H1 (cell line): ENCODE measurements around the gene ABHD15. TPM values are rescaled to one million over a fixed set of nuclear protein-coding genes. Genes with fewer than 3 reads are reported as not detected.

Source experiments
- CBX5 ChIP-seq: fragments of 300-800, 300-1000 bp; sonication (generic); IDR thresholded peaks from 2 replicates; pipeline ENCODE4 v1.7.1; 2016; ENCODE audit warnings: antibody characterized with exemption, low read length, low read depth
- CTBP2 ChIP-seq: IDR thresholded peaks from 2 replicates; pipeline ENCODE4 v1.7.0; 2011; ENCODE audit warnings: borderline replicate concordance, mild to moderate bottlenecking, moderate library complexity, mixed read lengths, low read length; ENCODE audit not compliant: insufficient read depth, insufficient read length
- EZH2 ChIP-seq: fragments of 200-600 bp; sonication (generic); IDR thresholded peaks from 2 replicates; pipeline ENCODE4 v1.7.1; 2012; ENCODE audit warnings: low read depth, mild to moderate bottlenecking, moderate library complexity, low read length, inconsistent platforms; ENCODE audit not compliant: severe bottlenecking
- GABPA ChIP-seq: IDR thresholded peaks from 2 replicates; pipeline ENCODE4 v1.6.1; 2011; ENCODE audit warnings: mild to moderate bottlenecking, low read length, moderate library complexity, borderline replicate concordance; ENCODE audit not compliant: insufficient read depth
- MAFK ChIP-seq: IDR thresholded peaks from 2 replicates; pipeline ENCODE4 v1.6.1; 2012; ENCODE audit warnings: low read depth, mild to moderate bottlenecking, improper control_type of control experiment, low read length
- PHF8 ChIP-seq: fragments of 200-600 bp; sonication (generic); conservative IDR thresholded peaks from 2 replicates; pipeline ENCODE4 v1.7.1; 2012; ENCODE audit warnings: low read depth, mild to moderate bottlenecking, inconsistent platforms, low read length, moderate library complexity
- POLR2A ChIP-seq, 2 experiments: IDR thresholded peaks; 1 replicate in 1 of 2; 2 replicates in 1 of 2; pipeline ENCODE4 v1.6.1; 2011; ENCODE audit warnings: low read depth in 2 of 2, low read length in 2 of 2, mild to moderate bottlenecking in 2 of 2; ENCODE audit errors: control extremely low read depth in 1 of 2
- SAP30 ChIP-seq: fragments of 300-600 bp; sonication (generic); IDR thresholded peaks from 2 replicates; pipeline ENCODE4 v1.7.1; 2012; ENCODE audit warnings: low read length, moderate library complexity, mild to moderate bottlenecking, inconsistent platforms; ENCODE audit not compliant: insufficient read depth, insufficient replicate concordance
- YY1 ChIP-seq: IDR thresholded peaks from 2 replicates; pipeline ENCODE4 v1.6.1; 2011; ENCODE audit warnings: low read depth, mild to moderate bottlenecking, low read length
- polyA plus RNA-seq, 7 experiments: library from polyadenylated mRNA; depleted of rRNA in 3 of 7; stranded (reverse) in 5 of 7; unstranded in 2 of 7; fragments of >200 nt in 5 of 7; fragments of 200-250 nt in 2 of 7; gene quantifications; 1 replicate in 5 of 7; 2 replicates in 1 of 7; 4 replicates in 1 of 7; pipeline versions ENCODE4 v1.2.1 to v1.2.3, GENCODE V29; 2011 to 2013; ENCODE audit warnings: missing spikeins in 2 of 7, mixed read lengths in 2 of 7
- total RNA-seq: library from RNA; stranded (reverse); fragmentation: NEBNext Ultra II Directional; extraction: Animal tissue kit (Norgen Biotek cat#: 25700); gene quantifications from 2 replicates; pipeline ENCODE4 v1.2.1, GENCODE V29; 2021
- TF ChIP-seq, protein P1 (sequence below): fragments of 300-600 bp; sonication (generic); IDR thresholded peaks from 2 replicates; pipeline ENCODE4 v1.7.1; 2012; ENCODE audit warnings: low read length, moderate library complexity, mild to moderate bottlenecking, inconsistent platforms; ENCODE audit not compliant: insufficient replicate concordance

Gene ABHD15
- total and polyA plus RNA-seq, 2 of the 8 experiments (the other 6 are each of a cell fraction or from before 2014, with no cell fraction given): 0.88 to 1.7 TPM

DNA sequence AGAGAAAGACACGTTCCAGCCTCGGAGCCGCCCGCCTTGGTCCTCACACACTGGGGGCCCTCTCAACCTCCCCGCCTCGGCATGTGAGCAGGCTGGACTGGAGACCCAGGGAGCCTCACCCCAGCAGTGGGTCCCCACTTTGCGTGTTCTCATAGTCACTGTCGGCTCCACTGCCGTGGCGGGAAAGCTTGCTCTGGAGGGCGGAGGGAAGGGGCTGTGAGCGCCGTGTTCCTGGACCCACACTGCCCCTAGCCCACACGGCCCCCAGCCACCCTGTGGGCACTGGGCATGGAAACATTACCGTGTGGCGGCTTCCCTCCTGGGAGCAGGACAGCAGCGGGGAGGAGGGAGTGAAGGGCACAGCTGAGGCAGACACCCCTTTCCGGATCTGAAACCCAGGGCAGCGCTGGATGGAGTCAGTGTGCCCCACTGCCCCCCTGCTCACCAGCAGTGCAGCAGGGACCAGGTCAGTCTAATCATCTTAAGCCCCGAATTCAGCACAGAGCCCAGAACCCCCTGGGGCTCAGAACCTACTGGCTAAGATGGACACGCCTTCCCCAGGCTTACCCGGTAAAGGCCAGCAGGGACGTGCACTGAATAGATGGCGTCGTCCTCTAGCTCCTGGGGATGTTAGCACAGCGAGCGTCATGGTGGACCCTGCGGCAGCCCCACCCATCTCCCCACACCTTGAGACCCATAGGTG is 8.8 kb upstream of the ABHD15 start (continued):
- TF ChIP-seq, protein P1, sequence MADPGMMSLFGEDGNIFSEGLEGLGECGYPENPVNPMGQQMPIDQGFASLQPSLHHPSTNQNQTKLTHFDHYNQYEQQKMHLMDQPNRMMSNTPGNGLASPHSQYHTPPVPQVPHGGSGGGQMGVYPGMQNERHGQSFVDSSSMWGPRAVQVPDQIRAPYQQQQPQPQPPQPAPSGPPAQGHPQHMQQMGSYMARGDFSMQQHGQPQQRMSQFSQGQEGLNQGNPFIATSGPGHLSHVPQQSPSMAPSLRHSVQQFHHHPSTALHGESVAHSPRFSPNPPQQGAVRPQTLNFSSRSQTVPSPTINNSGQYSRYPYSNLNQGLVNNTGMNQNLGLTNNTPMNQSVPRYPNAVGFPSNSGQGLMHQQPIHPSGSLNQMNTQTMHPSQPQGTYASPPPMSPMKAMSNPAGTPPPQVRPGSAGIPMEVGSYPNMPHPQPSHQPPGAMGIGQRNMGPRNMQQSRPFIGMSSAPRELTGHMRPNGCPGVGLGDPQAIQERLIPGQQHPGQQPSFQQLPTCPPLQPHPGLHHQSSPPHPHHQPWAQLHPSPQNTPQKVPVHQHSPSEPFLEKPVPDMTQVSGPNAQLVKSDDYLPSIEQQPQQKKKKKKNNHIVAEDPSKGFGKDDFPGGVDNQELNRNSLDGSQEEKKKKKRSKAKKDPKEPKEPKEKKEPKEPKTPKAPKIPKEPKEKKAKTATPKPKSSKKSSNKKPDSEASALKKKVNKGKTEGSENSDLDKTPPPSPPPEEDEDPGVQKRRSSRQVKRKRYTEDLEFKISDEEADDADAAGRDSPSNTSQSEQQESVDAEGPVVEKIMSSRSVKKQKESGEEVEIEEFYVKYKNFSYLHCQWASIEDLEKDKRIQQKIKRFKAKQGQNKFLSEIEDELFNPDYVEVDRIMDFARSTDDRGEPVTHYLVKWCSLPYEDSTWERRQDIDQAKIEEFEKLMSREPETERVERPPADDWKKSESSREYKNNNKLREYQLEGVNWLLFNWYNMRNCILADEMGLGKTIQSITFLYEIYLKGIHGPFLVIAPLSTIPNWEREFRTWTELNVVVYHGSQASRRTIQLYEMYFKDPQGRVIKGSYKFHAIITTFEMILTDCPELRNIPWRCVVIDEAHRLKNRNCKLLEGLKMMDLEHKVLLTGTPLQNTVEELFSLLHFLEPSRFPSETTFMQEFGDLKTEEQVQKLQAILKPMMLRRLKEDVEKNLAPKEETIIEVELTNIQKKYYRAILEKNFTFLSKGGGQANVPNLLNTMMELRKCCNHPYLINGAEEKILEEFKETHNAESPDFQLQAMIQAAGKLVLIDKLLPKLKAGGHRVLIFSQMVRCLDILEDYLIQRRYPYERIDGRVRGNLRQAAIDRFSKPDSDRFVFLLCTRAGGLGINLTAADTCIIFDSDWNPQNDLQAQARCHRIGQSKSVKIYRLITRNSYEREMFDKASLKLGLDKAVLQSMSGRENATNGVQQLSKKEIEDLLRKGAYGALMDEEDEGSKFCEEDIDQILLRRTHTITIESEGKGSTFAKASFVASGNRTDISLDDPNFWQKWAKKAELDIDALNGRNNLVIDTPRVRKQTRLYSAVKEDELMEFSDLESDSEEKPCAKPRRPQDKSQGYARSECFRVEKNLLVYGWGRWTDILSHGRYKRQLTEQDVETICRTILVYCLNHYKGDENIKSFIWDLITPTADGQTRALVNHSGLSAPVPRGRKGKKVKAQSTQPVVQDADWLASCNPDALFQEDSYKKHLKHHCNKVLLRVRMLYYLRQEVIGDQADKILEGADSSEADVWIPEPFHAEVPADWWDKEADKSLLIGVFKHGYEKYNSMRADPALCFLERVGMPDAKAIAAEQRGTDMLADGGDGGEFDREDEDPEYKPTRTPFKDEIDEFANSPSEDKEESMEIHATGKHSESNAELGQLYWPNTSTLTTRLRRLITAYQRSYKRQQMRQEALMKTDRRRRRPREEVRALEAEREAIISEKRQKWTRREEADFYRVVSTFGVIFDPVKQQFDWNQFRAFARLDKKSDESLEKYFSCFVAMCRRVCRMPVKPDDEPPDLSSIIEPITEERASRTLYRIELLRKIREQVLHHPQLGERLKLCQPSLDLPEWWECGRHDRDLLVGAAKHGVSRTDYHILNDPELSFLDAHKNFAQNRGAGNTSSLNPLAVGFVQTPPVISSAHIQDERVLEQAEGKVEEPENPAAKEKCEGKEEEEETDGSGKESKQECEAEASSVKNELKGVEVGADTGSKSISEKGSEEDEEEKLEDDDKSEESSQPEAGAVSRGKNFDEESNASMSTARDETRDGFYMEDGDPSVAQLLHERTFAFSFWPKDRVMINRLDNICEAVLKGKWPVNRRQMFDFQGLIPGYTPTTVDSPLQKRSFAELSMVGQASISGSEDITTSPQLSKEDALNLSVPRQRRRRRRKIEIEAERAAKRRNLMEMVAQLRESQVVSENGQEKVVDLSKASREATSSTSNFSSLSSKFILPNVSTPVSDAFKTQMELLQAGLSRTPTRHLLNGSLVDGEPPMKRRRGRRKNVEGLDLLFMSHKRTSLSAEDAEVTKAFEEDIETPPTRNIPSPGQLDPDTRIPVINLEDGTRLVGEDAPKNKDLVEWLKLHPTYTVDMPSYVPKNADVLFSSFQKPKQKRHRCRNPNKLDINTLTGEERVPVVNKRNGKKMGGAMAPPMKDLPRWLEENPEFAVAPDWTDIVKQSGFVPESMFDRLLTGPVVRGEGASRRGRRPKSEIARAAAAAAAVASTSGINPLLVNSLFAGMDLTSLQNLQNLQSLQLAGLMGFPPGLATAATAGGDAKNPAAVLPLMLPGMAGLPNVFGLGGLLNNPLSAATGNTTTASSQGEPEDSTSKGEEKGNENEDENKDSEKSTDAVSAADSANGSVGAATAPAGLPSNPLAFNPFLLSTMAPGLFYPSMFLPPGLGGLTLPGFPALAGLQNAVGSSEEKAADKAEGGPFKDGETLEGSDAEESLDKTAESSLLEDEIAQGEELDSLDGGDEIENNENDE: no peak
- TF ChIP-seq MAFK: no peak
- no peak for TF ChIP-seq YY1
- no peak for TF ChIP-seq GABPA
- TF ChIP-seq POLR2A (IDR thresholded peaks at IDR 0.05; ENCODE audit: control extremely low read depth in 1 of 2, low read depth in 2 of 2, low read length in 2 of 2): no peak
- no peak for TF ChIP-seq CTBP2
- TF ChIP-seq PHF8: no peak
- no peak for TF ChIP-seq SAP30
- no peak for TF ChIP-seq CBX5
- no peak for TF ChIP-seq EZH2
